Endothelial cell of umbilical vein (primary cell): ENCODE measurements around the gene DNAJC11.

Experiments
- CTCF ChIP-seq, 2 donors: IDR thresholded peaks; 1 replicate in 1 of 2; 2 replicates in 1 of 2; pipeline ENCODE4 v1.5.1; 2011; ENCODE audit warnings: low read length in 2 of 2, mild to moderate bottlenecking in 2 of 2, moderate library complexity in 2 of 2, control low read depth in 1 of 2, inconsistent platforms in 1 of 2, low read depth in 1 of 2; ENCODE audit not compliant: insufficient read depth in 1 of 2; ENCODE audit errors: extremely low read depth in 1 of 2
- EZH2 ChIP-seq: IDR thresholded peaks from 2 replicates; pipeline ENCODE4 v1.6.1; 2012; ENCODE audit warnings: borderline replicate concordance, low read depth, mild to moderate bottlenecking, moderate library complexity, low read length, inconsistent platforms; ENCODE audit not compliant: severe bottlenecking
- JUN ChIP-seq: IDR thresholded peaks from 2 replicates; pipeline ENCODE4 v1.6.1; 2011; ENCODE audit warnings: borderline replicate concordance, low read depth; ENCODE audit not compliant: insufficient read length, insufficient read depth
- MAX ChIP-seq: IDR thresholded peaks from 2 replicates; pipeline ENCODE4 v1.6.1; 2011; ENCODE audit not compliant: insufficient read depth, insufficient read length
- MYC ChIP-seq: IDR thresholded peaks from one replicate; pipeline ENCODE4 v1.6.1; 2011; ENCODE audit warnings: mild to moderate bottlenecking, low read depth, low read length
- POLR2A ChIP-seq: IDR thresholded peaks from 2 replicates; pipeline ENCODE4 v1.6.1; 2012; ENCODE audit warnings: low read depth, mild to moderate bottlenecking, control low read depth, low read length
- POLR2AphosphoS5 ChIP-seq: IDR thresholded peaks from 2 replicates; pipeline ENCODE4 v1.6.1; 2012; ENCODE audit warnings: low read depth, mild to moderate bottlenecking, control low read depth, low read length, moderate library complexity; ENCODE audit not compliant: insufficient read depth

- TF ChIP-seq EZH2 (no peak), POLR2AphosphoS5 (no peak), CTCF (IDR thresholded peaks at IDR 0.05; ENCODE audit: extremely low read depth in 1 of 2, insufficient read depth in 1 of 2, low read depth in 1 of 2, low read length in 2 of 2) (no peak), MYC (no peak), POLR2A (no peak), MAX (no peak), JUN (no peak)
These were observed 43.5 kb upstream of the DNAJC11 start for GRCh38 chr1:6745073-6745472.
